CD1c-positive myeloid dendritic cell (primary cell): ENCODE measurements around the gene KATNB1.

Source experiments
- DNase-seq: peaks from one replicate; pipeline ENCODE4 v3.0.0-alpha.2; 2016; ENCODE audit errors: extremely low spot score

KATNB1 gene

DNA sequence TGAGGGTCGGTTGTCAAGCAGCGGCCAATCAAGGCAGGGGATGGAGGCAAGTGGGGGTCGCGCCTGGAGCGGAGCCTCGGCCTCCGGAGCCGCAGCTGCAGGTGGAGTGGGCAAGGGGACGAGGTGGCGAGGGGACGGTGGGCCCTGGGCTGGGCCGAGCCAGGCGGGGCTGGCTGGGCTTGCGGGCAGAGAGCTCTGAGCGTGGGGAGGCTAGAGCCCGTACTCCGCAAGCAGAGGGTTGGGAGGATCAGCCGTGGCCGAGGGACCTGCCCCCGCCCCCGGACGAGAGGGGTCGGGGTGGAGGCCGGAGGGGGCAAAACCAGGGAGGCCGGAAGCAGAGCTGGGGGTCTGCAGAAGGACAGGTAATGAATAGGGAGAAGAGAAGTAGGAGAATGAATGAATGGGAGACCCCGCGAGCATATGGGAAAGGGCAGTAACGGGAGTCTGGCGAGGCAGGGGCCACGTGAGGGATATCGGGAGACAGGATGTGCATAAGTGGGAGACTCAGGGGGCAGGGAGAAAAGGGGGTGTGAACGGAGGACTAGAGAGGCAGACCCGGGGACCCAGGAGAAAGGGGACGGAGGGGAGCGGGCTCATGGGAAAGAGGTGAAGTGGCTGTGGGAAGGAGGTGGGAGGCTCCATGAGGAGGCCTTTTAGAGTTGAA lies at the start of gene KATNB1:
KATNB1 (plus strand) TSS at position 16 of the 664 bp plus-strand sequence. CDS start 1,474 bp downstream, outside the sequence.
- no peak for DNase-seq

- DNase-seq: no peak
Measured at GRCh38 chr16:57686577-57686976, 49.0 kb upstream of the KATNB1 start.

DNA sequence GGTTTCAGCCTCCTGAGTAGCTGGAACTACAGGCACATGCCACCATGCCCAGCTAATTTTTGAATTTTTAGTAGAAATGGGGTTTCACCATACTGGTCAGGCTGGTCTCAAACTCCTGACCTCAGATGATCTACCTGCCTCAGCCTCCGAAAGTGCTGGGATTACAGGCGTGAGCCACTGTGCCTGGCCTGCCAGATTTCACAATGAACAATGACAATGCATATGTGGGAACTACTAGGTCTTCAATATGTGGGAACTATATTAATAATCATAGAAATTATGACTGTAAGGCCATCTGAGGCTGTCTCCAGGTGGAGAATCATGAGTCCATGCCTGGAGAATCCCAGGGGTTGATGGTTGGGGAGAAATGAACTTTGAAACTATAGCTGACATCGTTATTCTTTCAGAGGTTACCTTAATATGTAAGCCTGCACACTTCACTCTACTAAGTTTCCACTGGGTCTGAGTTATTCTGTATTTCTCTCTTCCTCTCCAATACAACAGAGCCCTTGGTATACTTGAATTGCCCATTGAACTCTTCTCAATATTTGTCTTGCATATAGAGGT lies 48.1 kb upstream of the KATNB1 start:
- no peak for DNase-seq

DNA sequence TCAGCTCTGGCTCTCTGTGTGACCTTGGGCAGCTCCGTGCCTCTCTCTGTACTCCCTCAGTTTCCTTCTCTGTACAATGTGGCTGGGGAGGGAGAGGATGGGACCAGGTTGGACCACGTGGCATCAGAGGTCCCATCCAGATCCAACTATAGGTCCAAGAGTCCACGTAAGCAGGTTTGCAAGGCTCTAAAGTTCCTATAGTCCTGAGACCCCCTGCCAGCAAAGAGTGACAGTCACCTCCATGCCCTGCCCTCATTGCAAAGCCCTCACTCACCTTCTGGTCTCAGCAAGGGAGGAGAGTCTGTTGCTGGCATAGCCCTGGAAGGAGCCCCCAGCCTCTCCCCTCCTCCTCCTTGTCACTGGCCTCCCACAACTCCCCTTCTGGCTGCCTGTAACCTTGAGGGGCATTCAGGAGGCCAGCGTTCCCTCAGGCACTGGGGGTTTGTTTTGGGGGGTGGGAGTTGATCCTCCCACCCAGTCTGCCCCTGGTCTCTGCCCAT lies 47.0 kb upstream of the KATNB1 start:
- no peak for DNase-seq

DNA sequence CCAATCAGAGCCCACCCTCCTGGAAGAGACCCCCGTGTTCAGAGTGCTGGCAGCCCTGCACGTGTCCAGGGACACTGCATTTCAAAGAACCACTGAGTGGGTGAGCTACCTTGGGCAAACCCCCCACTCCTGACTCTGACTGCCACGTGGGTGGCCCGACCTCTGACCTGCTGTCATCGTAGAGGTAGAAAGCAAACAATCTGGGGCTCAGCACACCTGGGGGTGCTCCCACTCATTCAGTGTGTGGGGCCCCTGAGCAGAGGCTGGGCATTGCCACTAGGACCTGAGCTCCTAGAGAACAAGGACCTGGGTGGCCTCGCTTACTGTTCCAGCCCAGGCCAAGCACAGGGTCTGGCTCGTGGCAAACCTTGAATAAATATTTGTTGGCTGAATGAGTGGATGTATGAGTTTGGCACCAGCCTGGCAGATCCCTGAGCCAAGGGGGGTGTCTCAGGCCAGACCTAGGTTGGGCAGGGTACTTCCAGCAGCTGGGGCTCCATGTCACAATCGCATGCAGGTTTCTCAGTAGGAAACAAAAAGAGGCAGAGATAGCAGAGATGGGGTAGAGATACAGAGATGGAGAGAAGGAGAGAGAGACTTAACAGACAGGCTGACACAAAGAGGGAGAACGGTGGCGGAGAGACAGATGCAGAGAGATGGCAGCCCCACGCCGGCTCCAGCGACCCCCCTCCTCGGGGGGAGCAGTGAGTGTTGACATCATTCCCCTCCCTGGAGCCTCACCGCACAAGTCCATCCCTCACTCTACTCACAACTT lies 46.4 kb upstream of the KATNB1 start:
- DNase-seq: no peak

- DNase-seq: peak; percentile 62
Measured at GRCh38 chr16:57689762-57690558, 45.6 kb upstream of the KATNB1 start.

DNA sequence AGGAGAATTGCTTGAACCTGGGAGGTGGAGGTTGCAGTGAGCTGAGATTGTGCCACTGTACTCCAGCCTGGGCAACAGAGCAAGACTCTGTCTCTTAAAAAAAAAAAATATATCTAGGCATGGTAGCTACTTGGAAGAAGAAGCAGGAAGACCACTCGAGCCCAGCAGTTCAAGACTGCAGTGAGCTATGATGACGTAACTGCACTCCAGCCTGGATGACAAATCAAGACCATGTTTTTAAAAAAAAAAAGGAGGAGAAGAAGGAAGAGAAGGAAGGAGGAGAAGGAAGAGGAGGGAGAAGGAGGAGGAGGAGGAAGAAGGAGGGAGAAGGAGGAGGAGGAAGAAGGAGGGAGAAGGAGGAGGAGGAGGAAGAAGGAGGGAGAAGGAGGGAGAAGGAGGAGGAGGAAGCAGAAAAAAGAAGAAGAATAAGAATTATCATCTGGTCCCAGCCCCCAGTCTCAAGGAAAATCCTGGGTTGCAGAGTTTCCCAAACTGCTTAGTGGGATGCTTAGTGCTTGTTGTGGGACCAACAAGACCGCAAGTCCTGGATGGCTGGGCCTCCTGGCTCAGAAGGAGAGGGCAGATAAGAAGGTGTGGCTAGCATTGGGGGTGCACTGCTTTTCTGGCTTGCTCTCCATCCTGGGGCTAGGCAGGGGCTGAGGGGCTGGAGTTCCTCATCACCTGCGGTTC lies 44.6 kb upstream of the KATNB1 start:
- peak; percentile 22 for DNase-seq

DNA sequence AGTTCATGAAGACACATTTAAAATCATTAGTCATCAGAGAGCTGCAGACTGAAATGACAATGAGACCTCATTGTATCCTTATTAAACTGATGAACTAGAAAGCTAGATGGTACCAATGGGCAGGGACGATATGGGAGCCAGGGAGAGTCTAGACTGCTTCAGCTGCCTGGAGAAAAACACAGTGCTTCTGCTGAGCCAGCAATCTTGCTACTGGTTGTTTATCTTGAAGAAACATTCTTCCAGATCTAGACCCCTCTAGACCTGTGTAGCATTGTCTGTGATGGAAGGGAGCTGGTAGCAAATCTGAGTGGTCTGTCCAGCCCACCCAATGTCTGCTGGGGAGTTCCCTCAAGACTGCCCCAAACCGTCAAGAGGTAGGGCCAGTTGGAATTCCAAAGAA lies 42.9 kb upstream of the KATNB1 start:
- no peak for DNase-seq

- no peak for DNase-seq
Measured at GRCh38 chr16:57693550-57693949, 42.0 kb upstream of the KATNB1 start.

- DNase-seq: no peak
Measured at GRCh38 chr16:57694231-57694724, 41.3 kb upstream of the KATNB1 start.

- peak; percentile 67 for DNase-seq
Measured at GRCh38 chr16:57694725-57695679, 40.6 kb upstream of the KATNB1 start, which contains the start of gene DRC7. DRC7 (plus strand) TSS chr16:57694806; CDS start chr16:57697950, 3,144 bp downstream.

DNA sequence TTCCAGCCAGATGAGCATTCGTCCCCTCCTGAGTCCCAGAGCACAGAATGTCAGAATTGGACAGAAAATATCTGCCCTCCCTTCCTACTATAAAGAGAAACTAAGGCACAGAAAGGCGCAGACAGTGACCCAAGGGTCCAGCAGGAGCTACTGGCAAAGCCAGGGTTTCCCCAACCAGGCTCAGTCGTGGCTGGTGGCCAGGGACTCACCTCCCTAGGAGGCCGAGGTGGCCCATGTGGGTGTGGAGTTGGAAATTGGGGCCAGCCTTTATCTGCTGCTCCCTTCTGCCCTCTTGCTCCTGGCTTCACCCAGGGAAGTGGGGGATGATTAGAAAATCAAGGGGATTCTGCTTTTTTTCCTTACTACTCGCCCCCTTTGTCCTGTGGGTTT lies 39.9 kb upstream of the KATNB1 start:
- DNase-seq: no peak

- DNase-seq: no peak
Measured at GRCh38 chr16:57696240-57696639, 39.3 kb upstream of the KATNB1 start.

GRCh38 chr16:57697896-57698537 lies 37.6 kb upstream of the KATNB1 start:
- no peak for DNase-seq

GRCh38 chr16:57698812-57699405 lies 36.7 kb upstream of the KATNB1 start:
- DNase-seq: no peak

- DNase-seq: no peak
Measured at GRCh38 chr16:57699481-57699880, 36.1 kb upstream of the KATNB1 start.

- no peak for DNase-seq
Measured at GRCh38 chr16:57699899-57700298, 35.7 kb upstream of the KATNB1 start.

DNA sequence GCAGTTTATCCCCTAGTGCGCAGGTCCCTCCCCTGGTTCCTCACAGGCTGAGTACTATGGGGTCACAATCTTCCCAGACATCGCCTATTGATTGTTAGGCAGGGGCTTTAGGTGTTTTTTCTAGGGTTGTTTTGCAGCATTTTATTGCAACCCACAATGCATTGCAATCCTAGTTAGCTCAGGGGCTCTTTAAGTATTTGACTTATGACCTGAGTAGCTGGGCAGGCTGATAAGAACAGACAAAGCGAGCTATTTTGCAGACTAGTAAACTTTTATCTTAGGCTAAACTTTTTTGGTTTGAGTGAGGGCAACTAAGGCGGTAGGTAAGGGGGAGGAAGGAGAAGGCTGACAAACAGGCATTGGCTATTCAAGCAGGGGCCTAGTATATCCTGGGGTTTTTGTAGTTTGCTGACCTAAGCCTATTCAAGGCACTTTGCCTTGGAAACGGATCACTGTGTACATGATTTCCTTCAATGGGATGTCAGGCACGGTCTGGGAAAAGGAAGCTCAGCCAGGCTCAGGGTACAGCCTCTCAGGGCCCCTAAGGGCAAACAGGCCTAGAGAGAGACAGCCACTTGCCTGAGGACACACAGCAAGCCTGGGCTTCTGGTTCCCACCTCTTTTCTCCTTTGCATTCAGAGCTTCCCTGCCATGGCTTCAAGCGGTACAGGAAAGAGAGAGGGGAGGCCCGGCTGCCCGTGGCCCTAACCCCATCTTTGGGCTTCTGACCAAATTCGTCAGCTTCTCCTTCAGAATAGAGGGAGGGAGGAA lies 34.6 kb upstream of the KATNB1 start:
- no peak for DNase-seq
